HepG2 (cell line): ENCODE data around the gene POLRMT. TPM values are rescaled to one million over a fixed set of nuclear protein-coding genes. Genes with fewer than 3 reads are reported as not detected.

Experiments
- ARID4A ChIP-seq: sonication (generic); formaldehyde crosslinking; IDR thresholded peaks from 2 replicates; pipeline ENCODE4 v1.5.0; 2020; ENCODE audit warnings: mild to moderate bottlenecking, missing genetic modification reagents, borderline replicate concordance
- GABPB1 ChIP-seq: IDR thresholded peaks from 2 replicates; pipeline ENCODE4 v1.6.1; 2016; ENCODE audit warnings: mild to moderate bottlenecking, missing genetic modification reagents, moderate library complexity, missing compliant biosample characterization
- HMGXB4 ChIP-seq, 2 experiments: sonication (generic) in 1 of 2; formaldehyde crosslinking in 1 of 2; IDR thresholded peaks; 2 replicates each; pipeline versions ENCODE4 v1.4.0 to v1.6.1; 2018 to 2020; ENCODE audit warnings: missing genetic modification reagents in 2 of 2, borderline replicate concordance in 1 of 2, low read depth in 1 of 2, mild to moderate bottlenecking in 1 of 2, missing biosample characterization in 1 of 2
- HNRNPL ChIP-seq: fragments of 200-400 bp; formaldehyde crosslinking; IDR thresholded peaks from 2 replicates; pipeline ENCODE4 v1.6.1; 2017; ENCODE audit warnings: mild to moderate bottlenecking, low read depth, low read length
- MAX ChIP-seq: IDR thresholded peaks from 2 replicates; pipeline ENCODE4 v1.6.1; 2012; ENCODE audit warnings: inconsistent platforms
- NFYC ChIP-seq: IDR thresholded peaks from 2 replicates; pipeline ENCODE4 v1.6.1; 2016; ENCODE audit warnings: missing genetic modification reagents, missing compliant biosample characterization
- NRL ChIP-seq: sonication (generic); formaldehyde crosslinking; IDR thresholded peaks from 2 replicates; pipeline ENCODE4 v1.5.0; 2020; ENCODE audit warnings: missing genetic modification reagents, mild to moderate bottlenecking, moderate library complexity, borderline replicate concordance
- PRDM15 ChIP-seq: sonication (generic); formaldehyde crosslinking; IDR thresholded peaks from 2 replicates; pipeline ENCODE4 v1.4.0; 2020; ENCODE audit warnings: missing genetic modification reagents
- SP1 ChIP-seq, 2 experiments: fragments of 450-650 bp in 1 of 2; sonication (generic) in 1 of 2; formaldehyde crosslinking in 1 of 2; IDR thresholded peaks; 2 replicates each; pipeline versions ENCODE4 v1.4.0 to v1.6.1; 2016 to 2020; ENCODE audit warnings: missing genetic modification reagents in 1 of 2
- ZGPAT ChIP-seq: IDR thresholded peaks from 2 replicates; pipeline ENCODE4 v1.6.1; 2016; ENCODE audit warnings: mild to moderate bottlenecking
- ZNF761 ChIP-seq: sonication (generic); formaldehyde crosslinking; conservative IDR thresholded peaks from 2 replicates; pipeline ENCODE4 v1.4.0; 2020; ENCODE audit warnings: mild to moderate bottlenecking, missing genetic modification reagents
- polyA plus RNA-seq, 8 experiments: library from polyadenylated mRNA; depleted of rRNA in 3 of 8; stranded (reverse) in 7 of 8; unstranded in 1 of 8; fragments of >200 nt; fragmentation: Illumina TruSeq in 4 of 8; extraction: Trizol in 4 of 8; gene quantifications; 2 replicates each; pipeline versions ENCODE4 v1.2.1 to v1.2.3, GENCODE V29; 2011 to 2016; ENCODE audit warnings: low read depth in 4 of 8, missing spikeins in 1 of 8, mixed read lengths in 1 of 8; ENCODE audit not compliant: insufficient read depth in 1 of 8
- total RNA-seq, 5 experiments: library from RNA; depleted of rRNA; stranded (reverse); fragments of >200 nt; fragmentation: Illumina TruSeq; extraction: Trizol; gene quantifications; 2 replicates each; pipeline ENCODE4 v1.2.3, GENCODE V29; 2016; ENCODE audit warnings: low read depth in 1 of 5
- TF ChIP-seq, protein P1 (sequence below): IDR thresholded peaks from 2 replicates; pipeline ENCODE4 v1.6.1; 2016; ENCODE audit warnings: missing compliant biosample characterization, missing genetic modification reagents, borderline replicate concordance

POLRMT gene
- total and polyA plus RNA-seq, 2 of the 13 experiments (the other 11 are each of a cell fraction or from before 2014, with no cell fraction given), result 78.0 to 101 TPM

DNA sequence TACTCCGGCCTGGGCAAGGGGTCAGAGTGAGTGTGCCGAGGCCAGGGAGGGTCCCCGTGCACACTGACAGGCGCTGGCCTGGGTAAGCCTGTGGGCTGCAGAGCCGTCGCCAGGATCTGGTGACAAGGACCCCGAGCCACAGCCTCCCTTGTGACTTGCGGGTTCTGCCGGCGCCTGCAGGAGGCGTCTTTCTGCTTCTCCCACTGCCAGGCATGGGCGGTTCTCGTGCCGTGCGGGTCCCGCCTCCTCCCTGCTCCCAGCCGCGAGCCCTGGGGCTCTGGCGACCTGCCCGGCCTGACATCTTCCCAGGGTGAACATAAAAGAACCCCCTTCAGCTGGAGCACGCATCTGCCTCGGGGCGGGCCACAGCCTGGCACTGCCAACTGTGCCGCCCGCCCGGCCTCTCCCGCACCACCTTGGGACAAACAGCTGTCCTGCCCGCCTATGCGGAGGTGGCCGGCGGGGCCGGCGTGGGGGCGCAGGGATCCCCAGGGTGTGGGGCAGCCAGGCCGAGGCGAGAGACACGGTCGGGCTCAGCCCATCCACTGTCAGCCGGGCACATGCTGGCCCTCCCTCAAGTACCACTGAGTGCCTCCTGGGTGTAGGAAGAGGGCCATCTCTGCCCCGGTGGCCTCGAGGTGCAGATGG is 45.1 kb downstream of the POLRMT start (continued):
- peak in 1 of 2 experiments; percentile 69; a peak in 1 of 4 replicates for TF ChIP-seq HMGXB4 (CRISPR knock-in tag; IDR thresholded peaks at IDR 0.05; ENCODE audit: borderline replicate concordance in 1 of 2, low read depth in 1 of 2)
- TF ChIP-seq MAX, result peak; percentile 47; the same call in 1 of the 2 replicates
- TF ChIP-seq ARID4A (CRISPR knock-in tag), result peak; percentile 53; the same call in 1 of the 2 replicates
- TF ChIP-seq, protein P1, sequence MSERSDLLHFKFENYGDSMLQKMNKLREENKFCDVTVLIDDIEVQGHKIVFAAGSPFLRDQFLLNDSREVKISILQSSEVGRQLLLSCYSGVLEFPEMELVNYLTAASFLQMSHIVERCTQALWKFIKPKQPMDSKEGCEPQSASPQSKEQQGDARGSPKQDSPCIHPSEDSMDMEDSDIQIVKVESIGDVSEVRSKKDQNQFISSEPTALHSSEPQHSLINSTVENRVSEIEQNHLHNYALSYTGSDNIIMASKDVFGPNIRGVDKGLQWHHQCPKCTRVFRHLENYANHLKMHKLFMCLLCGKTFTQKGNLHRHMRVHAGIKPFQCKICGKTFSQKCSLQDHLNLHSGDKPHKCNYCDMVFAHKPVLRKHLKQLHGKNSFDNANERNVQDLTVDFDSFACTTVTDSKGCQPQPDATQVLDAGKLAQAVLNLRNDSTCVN (CRISPR knock-in tag), result 0 out of 2 replicates have a peak, but pooled peaks have one; percentile 16
- TF ChIP-seq ZGPAT, result peak; percentile 37; the same call in 1 of the 2 replicates
- peak; percentile 94 for TF ChIP-seq HNRNPL
- no peak for TF ChIP-seq ZNF761 (CRISPR knock-in tag)
- TF ChIP-seq PRDM15 (CRISPR knock-in tag), result no peak
- TF ChIP-seq NRL, result peak; percentile 52; the same call in 1 of the 2 replicates
- TF ChIP-seq SP1 (IDR thresholded peaks at IDR 0.05), result no peak
- peak; percentile 50 for TF ChIP-seq SP1 (CRISPR knock-in tag; IDR thresholded peaks at IDR 0.05)
- TF ChIP-seq GABPB1, result peak; percentile 36; the same call in 1 of the 2 replicates
- TF ChIP-seq NFYC (CRISPR knock-in tag), result 0 out of 2 replicates have a peak, but pooled peaks have one; percentile 21
- TF ChIP-seq, all 625 proteins: peak for 42
